NCI-H748 treated with DMSO at 0.1 percent for 48 hours (cell line): Measurements from ENCODE around the gene ATP7B.
"Not testable (repeated sequence)": the region's sequence is repeated elsewhere in the genome, so short reads cannot be mapped to it uniquely, and the experiment has no call there.

Source experiments
- DNase-seq: peaks from one replicate; lab custom pipeline; 2025; lab: John Stamatoyannopoulos, UW

ATP7B gene

GRCh38 chr13:52010890-52011631, at the start of gene ATP7B:
Gene ATP7B, minus strand, starts transcription at chr13:52011450. Its CDS starts 113 bp downstream, at chr13:52011337.
- DNase-seq: peak; percentile 30

GRCh38 chr13:52053460-52053859, 42.2 kb upstream of the ATP7B start:
- DNase-seq: no peak

- no peak for DNase-seq
Measured at GRCh38 chr13:52051400-52051799, 40.1 kb upstream of the ATP7B start.

DNA sequence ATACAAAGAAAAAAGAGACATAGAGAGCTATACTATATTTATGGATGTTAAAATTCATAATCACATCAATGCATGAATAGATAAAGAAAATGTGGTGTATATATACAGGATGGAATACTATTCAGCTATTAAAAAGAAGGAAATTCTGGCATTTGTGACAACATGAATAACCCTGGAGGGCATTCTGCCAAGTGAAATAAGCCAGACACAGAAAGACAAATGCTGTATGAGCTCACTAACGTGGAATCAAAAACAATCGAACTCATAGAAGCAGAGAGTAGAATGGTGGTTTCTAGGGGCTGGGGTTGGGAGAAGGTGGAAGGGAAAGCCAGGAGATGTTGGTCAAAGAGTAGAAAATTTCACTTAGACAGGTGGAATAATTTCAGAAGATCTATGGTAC, 37.3 kb upstream of the ATP7B start:
- DNase-seq: no peak

DNA sequence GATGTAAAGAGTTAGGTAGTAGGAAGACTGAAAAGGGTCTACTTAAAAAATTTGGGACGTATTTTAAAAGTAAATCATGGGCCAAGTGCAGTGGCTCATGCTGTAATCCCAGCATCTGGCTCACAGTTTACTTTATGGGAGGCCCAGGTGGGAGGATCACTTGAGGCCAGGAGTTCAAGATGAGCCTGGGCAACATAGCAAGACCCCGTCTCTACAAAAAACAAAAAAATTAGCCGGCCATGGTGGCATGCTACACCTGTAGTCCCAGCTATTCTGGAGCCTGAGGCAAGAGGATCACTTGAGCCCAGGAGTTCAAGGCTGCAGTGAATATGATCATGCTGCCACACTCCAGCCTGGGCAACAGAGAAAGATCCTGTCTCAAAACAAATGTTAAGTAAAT, 36.2 kb upstream of the ATP7B start:
- no peak for DNase-seq

DNA sequence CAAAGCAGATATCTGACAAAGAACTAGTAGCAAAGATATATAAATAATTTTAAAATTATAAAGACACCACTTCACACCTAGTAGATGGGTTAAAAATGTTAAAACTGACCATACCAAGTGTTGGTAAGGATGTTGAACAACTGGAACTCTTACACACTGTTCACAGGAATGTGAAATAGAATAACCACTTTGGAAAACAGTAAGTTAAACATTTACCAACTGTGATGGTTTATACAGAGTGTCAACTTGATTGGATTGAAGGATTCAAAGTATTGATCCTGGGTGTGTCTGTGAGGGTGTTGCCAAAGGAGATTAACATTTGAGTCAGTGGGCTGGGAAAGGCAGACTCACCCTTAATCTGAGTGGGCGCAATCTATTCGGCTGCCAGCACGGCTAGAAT, 32.4 kb upstream of the ATP7B start:
- no peak for DNase-seq

- peak; percentile 23 for DNase-seq
Measured at GRCh38 chr13:52036037-52036436, 24.8 kb upstream of the ATP7B start.

GRCh38 chr13:52034616-52035226, 23.5 kb upstream of the ATP7B start:
- peak; percentile 86 for DNase-seq

GRCh38 chr13:52033039-52033438, 21.8 kb upstream of the ATP7B start:
- no peak for DNase-seq

GRCh38 chr13:52030401-52030800, 19.2 kb upstream of the ATP7B start:
- not testable (repeated sequence) for DNase-seq

DNA sequence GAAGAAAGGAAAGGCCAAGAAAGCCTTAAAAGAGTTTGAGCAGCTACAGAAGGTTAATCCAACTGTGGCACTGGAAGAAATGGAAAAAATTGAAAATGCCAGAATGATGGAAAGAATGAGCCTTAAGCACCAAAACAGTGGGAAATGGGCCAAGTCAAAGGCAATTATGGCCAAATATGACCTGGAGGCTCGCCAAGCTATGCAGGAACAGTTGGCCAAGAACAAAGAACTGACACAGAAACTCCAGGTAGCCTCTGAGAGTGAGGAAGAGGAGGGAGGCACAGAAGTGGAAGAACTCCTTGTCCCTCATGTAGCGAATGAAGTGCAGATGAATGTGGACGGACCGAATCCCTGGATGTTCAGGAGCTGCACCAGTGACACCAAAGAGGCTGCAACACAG, 18.3 kb upstream of the ATP7B start:
- DNase-seq: no peak

GRCh38 chr13:52027832-52028231, 16.6 kb upstream of the ATP7B start:
- no peak for DNase-seq

DNA sequence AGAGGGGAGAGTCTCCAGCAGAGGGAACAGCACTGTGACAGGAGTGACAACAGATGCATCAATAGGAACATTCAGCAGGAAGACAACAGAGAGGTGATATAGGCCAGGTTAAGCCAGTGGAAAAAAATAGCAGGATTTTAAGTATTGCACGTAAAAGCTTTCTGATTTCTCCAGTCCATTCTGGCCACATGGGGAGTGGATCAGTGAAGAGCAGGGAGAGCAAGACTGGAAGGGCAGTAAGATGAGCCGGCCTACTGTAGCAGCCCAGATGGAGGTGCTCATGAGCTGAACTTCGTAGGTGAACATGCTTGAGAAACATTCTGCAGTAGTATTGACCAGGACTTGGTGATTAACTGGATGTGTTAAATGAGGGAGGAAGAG, 15.0 kb upstream of the ATP7B start:
- no peak for DNase-seq

- no peak for DNase-seq
Measured at GRCh38 chr13:52025475-52026245, 14.4 kb upstream of the ATP7B start.

GRCh38 chr13:52024481-52024880, 13.2 kb upstream of the ATP7B start, which contains the start of gene UTP14C:
Gene UTP14C, plus strand, starts transcription at chr13:52024691. Its CDS starts 4,114 bp downstream, at chr13:52028805.
- no peak for DNase-seq

DNA sequence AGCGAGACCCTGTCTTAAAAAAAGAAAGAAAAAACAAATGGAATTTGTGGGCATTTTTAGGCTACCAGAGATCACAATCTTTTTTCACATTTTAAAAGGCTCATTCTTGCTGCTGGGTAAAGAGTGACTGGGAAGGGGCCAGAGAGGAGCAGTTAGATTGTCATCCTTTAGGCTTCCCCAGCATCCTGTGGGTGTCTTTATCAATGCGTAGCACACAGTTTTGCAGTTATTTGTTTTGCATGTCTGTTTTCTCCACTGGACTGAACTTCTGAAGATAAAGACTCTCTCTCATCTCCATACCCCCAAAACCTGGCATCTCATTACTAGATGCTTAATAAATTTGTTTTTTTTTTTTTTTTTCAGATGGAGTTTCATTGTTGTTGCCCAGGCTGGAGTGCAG, 11.1 kb upstream of the ATP7B start:
- DNase-seq: no peak

DNA sequence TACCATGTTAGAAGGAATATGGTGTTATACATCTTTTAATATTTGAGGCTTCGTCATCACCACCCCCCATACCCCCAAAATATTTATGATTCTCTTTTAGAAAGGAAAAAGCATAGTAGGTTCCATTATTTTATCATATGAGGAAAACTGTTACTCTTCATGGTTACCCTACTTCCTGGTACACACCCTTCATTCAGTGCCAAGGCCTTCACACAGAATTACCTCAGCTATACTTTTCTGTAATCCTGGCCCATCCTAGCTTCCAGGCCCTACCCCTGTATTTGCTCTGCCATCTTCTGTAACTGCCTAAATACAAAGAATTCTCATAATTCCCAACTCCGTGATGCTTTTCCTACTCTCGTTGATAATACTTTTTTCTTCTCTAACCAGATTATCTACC, 8.9 kb upstream of the ATP7B start:
- no peak for DNase-seq

- no peak for DNase-seq
Measured at GRCh38 chr13:52016296-52016695, 5.0 kb upstream of the ATP7B start.

DNA sequence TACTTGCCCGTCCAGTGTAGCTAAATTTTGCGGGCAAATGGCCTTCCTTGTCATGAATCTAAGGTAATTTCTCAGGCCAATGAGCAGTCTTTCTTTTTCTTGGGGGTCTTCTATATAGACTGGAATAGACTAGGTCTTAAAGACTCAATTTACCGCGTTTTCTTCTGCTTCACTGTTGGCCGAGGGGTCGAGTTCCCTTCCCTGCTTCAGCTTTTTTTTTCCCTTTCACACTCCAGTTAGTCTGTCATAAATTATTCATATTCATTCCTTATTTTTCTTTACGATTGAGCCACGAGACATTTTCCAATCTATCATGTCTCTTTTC, 1.2 kb upstream of the ATP7B start:
- no peak for DNase-seq

DNA sequence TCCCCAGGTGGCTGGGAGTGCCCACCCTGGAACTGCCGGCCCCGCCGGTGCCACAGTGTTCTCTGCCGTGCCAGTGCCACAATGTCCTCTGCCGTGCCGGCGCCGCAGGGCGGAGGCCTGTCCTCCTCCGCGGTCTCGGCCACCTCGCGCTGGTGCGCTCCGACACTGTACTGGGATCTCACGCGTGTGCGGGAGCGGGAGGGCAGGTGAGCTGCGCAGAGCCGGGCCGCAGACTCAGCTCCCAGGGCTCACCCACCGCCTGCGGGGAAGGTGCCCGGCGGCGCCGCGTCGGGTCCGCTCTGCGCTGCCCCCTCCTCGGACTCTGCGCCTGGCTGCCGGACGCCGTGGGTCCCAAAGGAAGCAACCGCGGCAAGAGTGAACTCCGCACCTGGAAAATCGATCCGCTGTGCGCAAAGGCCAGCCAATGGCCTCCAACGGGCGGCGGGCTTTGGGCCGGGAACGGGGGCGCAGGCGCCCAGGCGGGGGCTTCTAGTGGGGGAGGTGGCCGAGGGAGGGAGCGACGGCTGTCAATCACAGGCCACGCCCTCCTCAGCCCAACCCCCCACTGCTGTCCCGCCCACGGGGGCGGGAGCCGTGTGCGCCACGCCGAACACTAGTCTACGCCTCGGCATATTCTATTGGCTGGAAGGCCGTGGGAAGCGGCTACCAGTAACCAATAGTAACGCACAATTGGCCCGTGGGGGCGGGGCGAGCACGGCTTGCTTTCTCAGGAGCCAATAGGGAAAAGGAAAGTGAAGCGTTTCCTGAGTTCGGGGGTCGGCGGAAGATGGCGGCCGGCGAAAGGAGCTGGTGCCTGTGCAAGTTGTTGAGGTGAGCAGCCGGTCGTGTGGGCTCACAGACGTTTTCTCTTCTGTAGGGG, 622 bp upstream of the ATP7B start, which contains the start of gene ALG11:
Gene ALG11, plus strand, starts transcription at position 767 of the 880 bp plus-strand sequence. Its CDS starts 21 bp downstream, at position 788.
- DNase-seq: peak; percentile 94

DNA sequence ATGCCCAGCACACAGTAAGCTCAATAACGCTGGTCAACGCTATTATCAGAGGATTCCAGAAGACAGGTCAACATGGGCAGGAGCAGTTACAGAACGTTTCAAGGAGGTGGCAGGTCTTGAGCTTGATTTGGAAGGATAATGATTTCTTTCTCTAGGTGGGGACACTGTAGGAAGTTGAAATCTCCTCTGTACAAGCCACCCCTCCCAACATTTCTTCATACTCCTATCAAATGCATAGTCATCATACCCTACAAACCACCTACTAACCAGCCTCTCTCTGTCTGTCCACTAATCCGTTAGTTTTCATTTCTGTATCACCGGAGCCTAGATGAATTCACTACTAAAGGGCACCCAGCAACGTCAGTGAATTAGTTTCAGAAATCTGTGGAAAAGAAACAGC, 1.3 kb downstream of the ATP7B start:
- no peak for DNase-seq
